NB4 (cell line): ENCODE results near the gene CMSS1.
A peak's percentile ranks its signal among the peaks of the same experiment; 100 is the strongest.

ENCODE experiments used
- DNase-seq: peaks from one replicate; pipeline ENCODE4 v3.0.0; 2010; ENCODE audit warnings: low read depth
- H3K4me3 ChIP-seq: one replicate; pipeline ENCODE4 v1.5.1; 2011; ENCODE audit warnings: mild to moderate bottlenecking, low read depth, low read length, moderate library complexity
- MYC ChIP-seq: IDR thresholded peaks from 2 replicates; pipeline ENCODE4 v1.6.1; 2011; ENCODE audit warnings: low read depth, low read length
- POLR2A ChIP-seq: IDR thresholded peaks from 2 replicates; pipeline ENCODE4 v1.6.1; 2011; ENCODE audit warnings: mild to moderate bottlenecking; ENCODE audit not compliant: insufficient read length; ENCODE audit errors: extremely low read depth
- TF ChIP-seq, protein P1 (sequence below): IDR thresholded peaks from one replicate; pipeline ENCODE4 v1.5.1; 2012; ENCODE audit warnings: low read depth, low read length
- TF ChIP-seq, protein P2 (sequence below): IDR thresholded peaks from 2 replicates; pipeline ENCODE4 v1.6.1; 2011; ENCODE audit warnings: low read depth, low read length

CMSS1 gene

DNA sequence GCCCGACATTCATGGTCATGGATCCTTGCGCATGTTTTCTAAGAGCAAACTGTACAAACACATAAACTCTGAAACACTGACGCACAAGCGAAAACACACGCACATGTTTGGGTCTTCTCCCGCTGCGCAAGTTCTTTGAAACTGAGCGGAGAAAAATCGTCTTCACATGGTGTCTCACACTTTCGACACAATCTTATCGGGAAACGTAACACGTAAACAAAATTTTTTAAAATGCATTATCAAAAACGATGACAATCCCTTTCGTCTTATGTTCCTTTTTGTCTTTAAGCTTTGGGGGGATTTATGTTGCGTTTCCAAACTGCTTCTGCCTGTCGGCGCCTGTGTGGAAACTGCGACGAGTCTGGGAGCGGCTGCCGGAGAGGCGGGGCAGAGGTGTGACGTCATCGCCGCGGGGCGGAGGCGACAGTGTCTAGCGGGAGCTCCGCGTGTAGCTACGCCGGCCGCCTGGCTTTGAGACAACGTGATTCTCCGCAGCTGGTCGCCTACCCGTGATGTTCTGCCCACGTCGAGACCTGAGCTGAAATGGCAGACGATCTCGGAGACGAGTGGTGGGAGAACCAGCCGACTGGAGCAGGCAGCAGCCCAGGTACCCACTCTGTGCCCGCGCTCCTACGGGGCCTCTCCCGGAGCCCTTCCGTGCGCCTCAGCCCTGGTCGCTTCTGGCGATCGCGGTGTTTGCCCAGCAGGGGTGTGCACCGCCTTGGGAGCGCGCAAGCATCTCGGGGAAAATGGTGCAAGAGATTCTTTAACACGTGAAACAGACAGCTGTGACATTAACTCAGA, at the start of gene CMSS1:
Gene CMSS1 (plus strand): TSS at position 426 of the 804 bp plus-strand sequence.
- H3K4me3 ChIP-seq = peak within 1 kb of the TSS; percentile 87
- TF ChIP-seq, protein P1, sequence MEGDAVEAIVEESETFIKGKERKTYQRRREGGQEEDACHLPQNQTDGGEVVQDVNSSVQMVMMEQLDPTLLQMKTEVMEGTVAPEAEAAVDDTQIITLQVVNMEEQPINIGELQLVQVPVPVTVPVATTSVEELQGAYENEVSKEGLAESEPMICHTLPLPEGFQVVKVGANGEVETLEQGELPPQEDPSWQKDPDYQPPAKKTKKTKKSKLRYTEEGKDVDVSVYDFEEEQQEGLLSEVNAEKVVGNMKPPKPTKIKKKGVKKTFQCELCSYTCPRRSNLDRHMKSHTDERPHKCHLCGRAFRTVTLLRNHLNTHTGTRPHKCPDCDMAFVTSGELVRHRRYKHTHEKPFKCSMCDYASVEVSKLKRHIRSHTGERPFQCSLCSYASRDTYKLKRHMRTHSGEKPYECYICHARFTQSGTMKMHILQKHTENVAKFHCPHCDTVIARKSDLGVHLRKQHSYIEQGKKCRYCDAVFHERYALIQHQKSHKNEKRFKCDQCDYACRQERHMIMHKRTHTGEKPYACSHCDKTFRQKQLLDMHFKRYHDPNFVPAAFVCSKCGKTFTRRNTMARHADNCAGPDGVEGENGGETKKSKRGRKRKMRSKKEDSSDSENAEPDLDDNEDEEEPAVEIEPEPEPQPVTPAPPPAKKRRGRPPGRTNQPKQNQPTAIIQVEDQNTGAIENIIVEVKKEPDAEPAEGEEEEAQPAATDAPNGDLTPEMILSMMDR = no peak
- TF ChIP-seq POLR2A (peak; percentile 59), MYC (peak; percentile 89)
- TF ChIP-seq, protein P2, sequence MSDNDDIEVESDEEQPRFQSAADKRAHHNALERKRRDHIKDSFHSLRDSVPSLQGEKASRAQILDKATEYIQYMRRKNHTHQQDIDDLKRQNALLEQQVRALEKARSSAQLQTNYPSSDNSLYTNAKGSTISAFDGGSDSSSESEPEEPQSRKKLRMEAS = peak; percentile 95
- DNase-seq = peak; percentile 93

DNA sequence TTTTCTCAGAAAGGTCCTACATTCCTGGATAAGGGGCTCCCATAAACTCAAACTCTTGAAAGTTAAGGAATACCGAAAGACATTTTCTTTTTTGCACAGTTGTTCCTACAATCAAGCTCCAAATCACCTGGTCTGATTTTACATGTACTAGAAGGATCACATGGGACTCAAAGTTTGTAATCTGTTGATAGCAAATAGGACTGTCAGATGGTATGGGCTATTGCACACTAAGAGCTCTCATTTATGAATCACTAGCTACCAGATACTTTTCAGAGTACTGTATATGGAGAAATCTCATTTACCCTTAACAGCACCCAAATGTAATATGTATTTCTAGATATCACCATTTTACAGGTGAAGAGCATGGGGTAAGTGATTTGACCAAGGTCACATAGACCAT, 49.5 kb upstream of the CMSS1 start:
- no peak overlapping the region for H3K4me3 ChIP-seq
- DNase-seq = no peak

DNA sequence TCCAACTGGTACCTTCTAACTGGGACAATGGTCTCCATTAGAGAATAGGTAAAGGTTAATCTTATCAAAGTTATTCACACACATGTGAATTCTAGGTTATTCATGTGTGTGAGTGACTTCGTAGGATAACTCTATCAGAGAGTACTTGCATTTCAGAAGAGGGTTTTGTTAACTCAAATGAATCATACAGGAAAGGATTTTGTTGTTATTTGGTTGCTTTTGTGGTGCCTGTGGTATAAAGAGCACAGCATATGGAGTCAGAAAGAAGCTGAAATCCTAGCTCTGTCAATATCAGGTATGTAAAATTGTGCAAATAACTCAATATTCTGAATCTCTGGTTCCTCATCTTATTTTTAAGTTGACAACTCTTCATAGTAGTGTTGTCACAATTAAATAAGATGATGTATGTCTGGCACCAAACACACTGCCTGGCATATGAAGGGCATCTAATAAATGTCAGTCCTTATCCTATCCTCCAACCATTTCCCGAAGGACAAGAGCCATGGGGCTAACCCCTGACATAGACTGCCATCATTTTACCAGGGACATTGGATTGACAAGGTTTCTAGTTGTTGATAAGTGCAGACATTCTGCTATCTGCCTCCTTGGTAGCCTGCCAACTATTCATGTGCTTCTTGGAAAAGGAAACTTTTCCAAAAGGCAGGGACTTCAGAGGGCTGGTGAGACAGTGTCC, 48.7 kb upstream of the CMSS1 start:
- DNase-seq = no peak
- TF ChIP-seq POLR2A (no peak), MYC (no peak)
- TF ChIP-seq, protein P2 = no peak
- TF ChIP-seq, protein P1 = no peak
- no peak overlapping the region for H3K4me3 ChIP-seq

More for the DNA sequence above, 49.5 kb upstream of the CMSS1 start:
- TF ChIP-seq POLR2A = no peak
- no peak for TF ChIP-seq MYC

DNA sequence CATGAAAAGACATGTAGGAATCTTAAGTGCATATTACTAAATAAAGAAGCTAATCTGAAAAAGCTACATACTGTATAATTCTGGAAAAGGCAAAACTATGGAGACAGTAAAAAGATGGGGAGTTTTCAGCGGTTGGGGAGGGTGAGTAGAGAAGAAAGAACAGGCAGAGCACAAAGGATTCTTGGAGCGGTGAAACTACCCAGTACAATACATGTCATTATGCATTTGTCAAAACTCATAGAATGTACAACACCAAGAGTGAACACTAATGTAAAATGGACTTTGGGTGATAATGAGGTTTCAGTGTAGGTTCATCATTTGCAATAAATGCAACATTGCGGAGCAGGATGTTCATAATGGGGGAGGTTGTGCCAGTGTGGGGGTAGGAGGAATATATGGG, 45.5 kb upstream of the CMSS1 start:
- no peak overlapping the region for H3K4me3 ChIP-seq
- no peak for DNase-seq
- TF ChIP-seq, protein P1 = no peak
- TF ChIP-seq POLR2A = no peak
- TF ChIP-seq MYC = no peak
- TF ChIP-seq, protein P2 = no peak

DNA sequence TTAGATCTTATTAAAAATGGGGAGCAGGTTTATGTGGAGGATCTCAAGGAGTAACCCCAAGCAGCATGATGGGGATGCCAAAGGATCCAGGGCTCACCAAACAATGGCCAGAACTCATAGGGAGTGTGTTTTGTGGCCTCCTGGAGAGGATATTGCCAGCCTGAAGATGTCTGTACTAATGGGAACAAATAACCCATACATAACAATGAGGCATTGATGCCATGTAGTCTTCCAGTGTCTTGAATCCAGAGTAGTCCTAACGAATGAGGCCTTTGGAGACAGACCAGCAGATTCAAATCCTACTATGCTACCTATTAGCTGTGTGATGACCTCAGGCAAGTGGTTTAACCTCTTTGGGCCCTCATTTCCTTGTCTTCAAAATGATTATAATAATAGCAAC, 45.0 kb upstream of the CMSS1 start:
- H3K4me3 ChIP-seq = no peak overlapping the region
- TF ChIP-seq POLR2A (no peak), MYC (no peak)
- TF ChIP-seq, protein P1 = no peak
- TF ChIP-seq, protein P2 = no peak
- no peak for DNase-seq

DNA sequence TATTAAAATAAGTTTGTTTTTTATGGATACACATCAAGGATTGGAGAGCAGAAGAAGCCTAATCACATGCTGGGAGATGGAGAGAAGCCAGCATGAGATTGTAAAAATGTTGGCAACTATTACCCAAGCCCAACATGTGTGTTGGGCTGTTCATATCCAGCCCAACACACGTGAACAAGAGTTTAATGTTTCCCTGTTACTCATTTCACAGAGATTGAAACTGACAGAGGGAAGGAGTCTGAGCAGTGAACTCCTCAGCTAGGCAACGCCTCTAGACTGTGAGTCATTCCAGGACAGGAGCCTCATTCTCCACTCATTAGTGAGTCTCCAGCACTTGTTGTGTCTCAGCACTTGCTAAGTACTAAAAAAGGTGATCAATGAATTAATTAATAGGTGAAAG, 43.2 kb upstream of the CMSS1 start:
- DNase-seq = no peak
- TF ChIP-seq MYC = no peak
- TF ChIP-seq, protein P1 = no peak
- TF ChIP-seq, protein P2 = no peak
- H3K4me3 ChIP-seq = no peak overlapping the region
